Neural cell (in vitro differentiated cells): ENCODE measurements around the gene OR2F1. TPM values are rescaled to one million over a fixed set of nuclear protein-coding genes. Genes with fewer than 3 reads are reported as not detected.

Experiments
- H2AFZ ChIP-seq: fragments of 200-600, 300-800 bp; sonication (generic), shearing (Covaris generic); 2 replicates; pipeline ENCODE4 v1.6.0; 2014; ENCODE audit warnings: low read depth, mild to moderate bottlenecking, antibody characterized with exemption, low read length, moderate library complexity
- H3F3A ChIP-seq: fragments of 200-600 bp; shearing (Covaris generic); 2 replicates; pipeline ENCODE4 v1.6.1; 2016; ENCODE audit warnings: mild to moderate bottlenecking, moderate library complexity, mixed read lengths, antibody characterized with exemption, low read length; ENCODE audit not compliant: insufficient read depth, poor library complexity, severe bottlenecking
- H3K27ac ChIP-seq: fragments of 200-600, 300-800 bp; sonication (generic), shearing (Covaris generic); 2 replicates; pipeline ENCODE4 v1.5.1; 2014; ENCODE audit warnings: mild to moderate bottlenecking, low read length, moderate library complexity
- H3K27me3 ChIP-seq: fragments of 300-800, 200-600 bp; sonication (generic), shearing (Covaris generic); 2 replicates; pipeline ENCODE4 v1.6.0; 2014; ENCODE audit warnings: mild to moderate bottlenecking, low read depth, low read length, moderate library complexity; ENCODE audit not compliant: insufficient read depth
- H3K36me3 ChIP-seq: fragments of 300-800, 200-600 bp; sonication (generic), shearing (Covaris generic); 2 replicates; pipeline ENCODE4 v1.5.1; 2014; ENCODE audit warnings: mild to moderate bottlenecking, antibody characterized with exemption, low read length, moderate library complexity; ENCODE audit not compliant: insufficient read depth
- H3K4me2 ChIP-seq: fragments of 300-800, 200-600 bp; sonication (generic), shearing (Covaris generic); 2 replicates; pipeline ENCODE4 v1.6.0; 2014; ENCODE audit warnings: mild to moderate bottlenecking, low read length
- H3K4me3 ChIP-seq: fragments of 300-800, 200-600 bp; sonication (generic), shearing (Covaris generic); 2 replicates; pipeline ENCODE4 v1.5.1; 2014; ENCODE audit warnings: mild to moderate bottlenecking, low read length, moderate library complexity
- H3K79me2 ChIP-seq: fragments of 200-600 bp; shearing (Covaris generic); replicated peaks from 2 replicates; pipeline ENCODE4 v1.6.0; 2014; ENCODE audit warnings: mild to moderate bottlenecking, low read length, moderate library complexity; ENCODE audit not compliant: insufficient read depth
- H3K9ac ChIP-seq: fragments of 300-800, 200-600 bp; sonication (generic), shearing (Covaris generic); 2 replicates; pipeline ENCODE4 v1.6.1; 2016; ENCODE audit warnings: mild to moderate bottlenecking, low read length, mixed read lengths
- H3K9me2 ChIP-seq: fragments of 200-600 bp; shearing (Covaris generic); 2 replicates; pipeline ENCODE4 v1.6.1; 2016; ENCODE audit warnings: mild to moderate bottlenecking, low read length, mixed read lengths; ENCODE audit not compliant: insufficient read depth
- H3K9me3 ChIP-seq: fragments of 200-600, 300-800 bp; sonication (generic), shearing (Covaris generic); 2 replicates; pipeline ENCODE4 v1.6.1; 2016; ENCODE audit warnings: mild to moderate bottlenecking, mixed run types, low read length, moderate library complexity, mixed read lengths
- H4K20me1 ChIP-seq: fragments of 200-600 bp; shearing (Covaris generic); 2 replicates; pipeline ENCODE4 v1.6.1; 2016; ENCODE audit warnings: mild to moderate bottlenecking, mixed run types; ENCODE audit not compliant: insufficient read depth
- EP300 ChIP-seq: fragments of 450-650 bp; conservative IDR thresholded peaks from 2 replicates; pipeline ENCODE4 v1.6.1; 2014; ENCODE audit warnings: antibody characterized with exemption, mild to moderate bottlenecking, moderate library complexity; ENCODE audit not compliant: poor library complexity, severe bottlenecking
- EZH2 ChIP-seq: fragments of 200-600, 300-800 bp; shearing (Covaris generic), sonication (generic); IDR thresholded peaks from 2 replicates; pipeline ENCODE4 v1.6.1; 2014; ENCODE audit warnings: antibody characterized with exemption, low read length, borderline replicate concordance, mild to moderate bottlenecking; ENCODE audit not compliant: insufficient read depth, poor library complexity, severe bottlenecking
- MXI1 ChIP-seq: fragments of 450-650 bp; conservative IDR thresholded peaks from 2 replicates; pipeline ENCODE4 v1.6.1; 2014; ENCODE audit warnings: antibody characterized with exemption, mild to moderate bottlenecking; ENCODE audit not compliant: poor library complexity, severe bottlenecking
- POLR2AphosphoS5 ChIP-seq: IDR thresholded peaks from 2 replicates; pipeline ENCODE4 v1.6.1; 2012
- RAD21 ChIP-seq: fragments of 450-650 bp; conservative IDR thresholded peaks from 2 replicates; pipeline ENCODE4 v1.6.1; 2014; ENCODE audit warnings: antibody characterized with exemption, mild to moderate bottlenecking, moderate library complexity
- SMC3 ChIP-seq: fragments of 450-650 bp; conservative IDR thresholded peaks from 2 replicates; pipeline ENCODE4 v1.6.1; 2014; ENCODE audit warnings: antibody characterized with exemption, mild to moderate bottlenecking, moderate library complexity; ENCODE audit not compliant: poor library complexity
- TAF1 ChIP-seq: IDR thresholded peaks from 2 replicates; pipeline ENCODE4 v1.6.1; 2012; ENCODE audit warnings: low read depth
- polyA plus RNA-seq: library from polyadenylated mRNA; depleted of rRNA; stranded (reverse); fragments of >200 nt; gene quantifications from 2 replicates; pipeline ENCODE4 v1.2.3, GENCODE V29; 2014
- TF ChIP-seq, protein P1 (sequence below): fragments of 450-650 bp; IDR thresholded peaks from 2 replicates; pipeline ENCODE4 v1.5.1; 2014; ENCODE audit warnings: antibody characterized with exemption, mild to moderate bottlenecking, moderate library complexity; ENCODE audit not compliant: poor library complexity, severe bottlenecking
- TF ChIP-seq, protein P2 (sequence below): IDR thresholded peaks from 2 replicates; pipeline ENCODE4 v1.6.1; 2012; ENCODE audit warnings: borderline replicate concordance

Gene OR2F1
- polyA plus RNA-seq, 1 donor from 2014 or later: not detected

DNA sequence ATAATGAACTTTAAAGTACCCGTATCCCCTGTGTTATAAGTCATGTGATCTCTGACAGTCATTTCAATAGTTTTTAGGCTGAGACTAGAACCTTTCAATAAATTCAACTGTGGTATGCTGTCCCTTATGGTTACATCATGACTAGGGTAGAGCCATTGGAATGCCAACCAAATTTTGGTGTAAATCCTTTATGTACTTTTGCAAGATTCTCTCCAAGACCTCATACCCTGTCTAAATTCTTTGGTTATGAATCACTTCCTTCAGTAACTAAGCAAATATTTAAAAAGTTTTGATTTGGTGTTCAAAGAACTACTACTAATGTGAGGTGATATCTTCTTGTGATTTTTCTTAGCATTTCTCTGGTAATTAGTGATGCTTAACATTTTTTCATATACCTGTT is 24.7 kb downstream of the OR2F1 start:
- Histone ChIP-seq H3K9ac (no peak overlapping the region), H3K9me3 (no peaks in the 10 kb centered on the region), H4K20me1 (no peaks in the 10 kb centered on the region), H3F3A (no peaks in the 10 kb centered on the region), H3K79me2 (no peaks in the 10 kb centered on the region), H3K27ac (no peak overlapping the region), H2AFZ (no peak overlapping the region), H3K4me2 (no peak overlapping the region), H3K9me2 (no peaks in the 10 kb centered on the region), H3K27me3 (no peaks in the 10 kb centered on the region), H3K4me3 (no peak overlapping the region), H3K36me3 (no peaks in the 10 kb centered on the region)
- TF ChIP-seq, protein P1, sequence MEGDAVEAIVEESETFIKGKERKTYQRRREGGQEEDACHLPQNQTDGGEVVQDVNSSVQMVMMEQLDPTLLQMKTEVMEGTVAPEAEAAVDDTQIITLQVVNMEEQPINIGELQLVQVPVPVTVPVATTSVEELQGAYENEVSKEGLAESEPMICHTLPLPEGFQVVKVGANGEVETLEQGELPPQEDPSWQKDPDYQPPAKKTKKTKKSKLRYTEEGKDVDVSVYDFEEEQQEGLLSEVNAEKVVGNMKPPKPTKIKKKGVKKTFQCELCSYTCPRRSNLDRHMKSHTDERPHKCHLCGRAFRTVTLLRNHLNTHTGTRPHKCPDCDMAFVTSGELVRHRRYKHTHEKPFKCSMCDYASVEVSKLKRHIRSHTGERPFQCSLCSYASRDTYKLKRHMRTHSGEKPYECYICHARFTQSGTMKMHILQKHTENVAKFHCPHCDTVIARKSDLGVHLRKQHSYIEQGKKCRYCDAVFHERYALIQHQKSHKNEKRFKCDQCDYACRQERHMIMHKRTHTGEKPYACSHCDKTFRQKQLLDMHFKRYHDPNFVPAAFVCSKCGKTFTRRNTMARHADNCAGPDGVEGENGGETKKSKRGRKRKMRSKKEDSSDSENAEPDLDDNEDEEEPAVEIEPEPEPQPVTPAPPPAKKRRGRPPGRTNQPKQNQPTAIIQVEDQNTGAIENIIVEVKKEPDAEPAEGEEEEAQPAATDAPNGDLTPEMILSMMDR: no peak
- TF ChIP-seq SMC3 (no peak), TAF1 (no peak), RAD21 (no peak), EZH2 (no peak), MXI1 (no peak), POLR2AphosphoS5 (no peak), EP300 (no peak)
- TF ChIP-seq, protein P2, sequence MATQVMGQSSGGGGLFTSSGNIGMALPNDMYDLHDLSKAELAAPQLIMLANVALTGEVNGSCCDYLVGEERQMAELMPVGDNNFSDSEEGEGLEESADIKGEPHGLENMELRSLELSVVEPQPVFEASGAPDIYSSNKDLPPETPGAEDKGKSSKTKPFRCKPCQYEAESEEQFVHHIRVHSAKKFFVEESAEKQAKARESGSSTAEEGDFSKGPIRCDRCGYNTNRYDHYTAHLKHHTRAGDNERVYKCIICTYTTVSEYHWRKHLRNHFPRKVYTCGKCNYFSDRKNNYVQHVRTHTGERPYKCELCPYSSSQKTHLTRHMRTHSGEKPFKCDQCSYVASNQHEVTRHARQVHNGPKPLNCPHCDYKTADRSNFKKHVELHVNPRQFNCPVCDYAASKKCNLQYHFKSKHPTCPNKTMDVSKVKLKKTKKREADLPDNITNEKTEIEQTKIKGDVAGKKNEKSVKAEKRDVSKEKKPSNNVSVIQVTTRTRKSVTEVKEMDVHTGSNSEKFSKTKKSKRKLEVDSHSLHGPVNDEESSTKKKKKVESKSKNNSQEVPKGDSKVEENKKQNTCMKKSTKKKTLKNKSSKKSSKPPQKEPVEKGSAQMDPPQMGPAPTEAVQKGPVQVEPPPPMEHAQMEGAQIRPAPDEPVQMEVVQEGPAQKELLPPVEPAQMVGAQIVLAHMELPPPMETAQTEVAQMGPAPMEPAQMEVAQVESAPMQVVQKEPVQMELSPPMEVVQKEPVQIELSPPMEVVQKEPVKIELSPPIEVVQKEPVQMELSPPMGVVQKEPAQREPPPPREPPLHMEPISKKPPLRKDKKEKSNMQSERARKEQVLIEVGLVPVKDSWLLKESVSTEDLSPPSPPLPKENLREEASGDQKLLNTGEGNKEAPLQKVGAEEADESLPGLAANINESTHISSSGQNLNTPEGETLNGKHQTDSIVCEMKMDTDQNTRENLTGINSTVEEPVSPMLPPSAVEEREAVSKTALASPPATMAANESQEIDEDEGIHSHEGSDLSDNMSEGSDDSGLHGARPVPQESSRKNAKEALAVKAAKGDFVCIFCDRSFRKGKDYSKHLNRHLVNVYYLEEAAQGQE: no peak

DNA sequence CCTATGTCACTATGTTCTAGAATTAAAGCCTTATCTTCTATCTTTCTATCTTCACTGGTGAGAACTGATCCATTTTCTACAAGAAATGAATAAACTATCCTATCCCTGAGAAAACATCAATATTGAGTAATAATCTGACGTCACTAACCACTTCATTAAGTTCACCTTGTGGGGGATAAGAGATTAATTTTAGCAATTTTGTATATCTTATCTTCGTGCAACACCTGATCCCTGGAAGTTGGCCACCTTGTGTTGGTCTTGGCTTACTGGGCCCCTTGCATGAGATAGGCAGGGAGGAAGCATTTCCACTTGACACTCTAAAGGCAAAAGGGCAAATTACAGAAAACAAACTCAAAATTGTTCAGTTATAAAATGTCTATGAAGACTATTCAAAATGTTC is 25.4 kb downstream of the OR2F1 start:
- Histone ChIP-seq H3K9me3 (no peaks in the 10 kb centered on the region), H3K4me3 (no peak overlapping the region), H3K9me2 (no peaks in the 10 kb centered on the region), H3K9ac (no peak overlapping the region), H3K4me2 (no peak overlapping the region), H3F3A (no peaks in the 10 kb centered on the region), H3K27me3 (no peaks in the 10 kb centered on the region), H3K36me3 (no peaks in the 10 kb centered on the region), H3K27ac (no peak overlapping the region), H3K79me2 (no peaks in the 10 kb centered on the region), H2AFZ (no peak overlapping the region), H4K20me1 (no peaks in the 10 kb centered on the region)
- TF ChIP-seq, protein P1: no peak
- TF ChIP-seq POLR2AphosphoS5: no peak
- no peak for TF ChIP-seq SMC3
